ENCODE data around the gene KCNG1.

Gene KCNG1

GRCh38 chr20:51036827-51037531 lies 14.1 kb upstream of the KCNG1 start:
- H3K27ac ChIP-seq (ENCODE audit: insufficient read depth, low read depth, low read length, poor library complexity, severe bottlenecking), result no peak overlapping the region
- no peaks in the 10 kb centered on the region for H3K9me3 ChIP-seq (ENCODE audit: control insufficient read depth, low read length)
- no peak overlapping the region for H3K4me3 ChIP-seq (ENCODE audit: insufficient read depth, low read depth, low read length)
- 93 to 94% methylated on average over 7 of the region's 7 CpGs for WGBS, 2 experiments
- H3K27me3 ChIP-seq (ENCODE audit: control insufficient read depth, insufficient read depth, low read length, poor library complexity, severe bottlenecking), result no peaks in the 10 kb centered on the region
- no peaks in the 10 kb centered on the region for H3K36me3 ChIP-seq (ENCODE audit: control insufficient read depth, insufficient read depth, low read length)
- peaks cover 4% of the 10 kb centered on the region for H3K4me1 ChIP-seq (ENCODE audit: control insufficient read depth, insufficient read depth, low read length)

- WGBS, 2 experiments, result 90 to 91% methylated on average over 4 of the region's 4 CpGs
- Histone ChIP-seq H3K27me3 (ENCODE audit: control insufficient read depth, insufficient read depth, low read length, poor library complexity, severe bottlenecking) (no peaks in the 10 kb centered on the region), H3K4me3 (ENCODE audit: insufficient read depth, low read depth, low read length) (no peak overlapping the region), H3K27ac (ENCODE audit: insufficient read depth, low read depth, low read length, poor library complexity, severe bottlenecking) (no peak overlapping the region), H3K4me1 (ENCODE audit: control insufficient read depth, insufficient read depth, low read length) (peaks cover 4% of the 10 kb centered on the region), H3K9me3 (ENCODE audit: control insufficient read depth, low read length) (no peaks in the 10 kb centered on the region), H3K36me3 (ENCODE audit: control insufficient read depth, insufficient read depth, low read length) (no peaks in the 10 kb centered on the region)
Observed at GRCh38 chr20:51036226-51036625, 13.3 kb upstream of the KCNG1 start.

- H3K4me3 ChIP-seq (ENCODE audit: insufficient read depth, low read depth, low read length), result no peak overlapping the region
- no peaks in the 10 kb centered on the region for H3K36me3 ChIP-seq (ENCODE audit: control insufficient read depth, insufficient read depth, low read length)
- H3K27me3 ChIP-seq (ENCODE audit: control insufficient read depth, insufficient read depth, low read length, poor library complexity, severe bottlenecking), result no peaks in the 10 kb centered on the region
- H3K4me1 ChIP-seq (ENCODE audit: control insufficient read depth, insufficient read depth, low read length), result peaks cover 4% of the 10 kb centered on the region
- WGBS, 2 experiments, result 81 to 85% methylated on average over 9 of the region's 9 CpGs
- H3K27ac ChIP-seq (ENCODE audit: insufficient read depth, low read depth, low read length, poor library complexity, severe bottlenecking), result no peak overlapping the region
- no peaks in the 10 kb centered on the region for H3K9me3 ChIP-seq (ENCODE audit: control insufficient read depth, low read length)
Observed at GRCh38 chr20:51034988-51035656, 12.2 kb upstream of the KCNG1 start.

- Histone ChIP-seq H3K27me3 (ENCODE audit: control insufficient read depth, insufficient read depth, low read length, poor library complexity, severe bottlenecking) (peaks cover 3% of the 10 kb centered on the region), H3K4me3 (ENCODE audit: insufficient read depth, low read depth, low read length) (no peak overlapping the region), H3K4me1 (ENCODE audit: control insufficient read depth, insufficient read depth, low read length) (peaks cover 4% of the 10 kb centered on the region), H3K27ac (ENCODE audit: insufficient read depth, low read depth, low read length, poor library complexity, severe bottlenecking) (no peak overlapping the region), H3K9me3 (ENCODE audit: control insufficient read depth, low read length) (no peaks in the 10 kb centered on the region), H3K36me3 (ENCODE audit: control insufficient read depth, insufficient read depth, low read length) (no peaks in the 10 kb centered on the region)
- 85 to 90% methylated on average over 2 of the region's 2 CpGs for WGBS, 2 experiments
Observed at GRCh38 chr20:51034476-51034875, 11.6 kb upstream of the KCNG1 start.

- WGBS, 2 experiments, result 85 to 86% methylated on average over 17 of the region's 17 CpGs
- no peaks in the 10 kb centered on the region for H3K36me3 ChIP-seq (ENCODE audit: control insufficient read depth, insufficient read depth, low read length)
- no peak overlapping the region for H3K4me3 ChIP-seq (ENCODE audit: insufficient read depth, low read depth, low read length)
- H3K4me1 ChIP-seq (ENCODE audit: control insufficient read depth, insufficient read depth, low read length), result peaks cover 3% of the 10 kb centered on the region
- H3K27me3 ChIP-seq (ENCODE audit: control insufficient read depth, insufficient read depth, low read length, poor library complexity, severe bottlenecking), result peaks cover 8% of the 10 kb centered on the region
- no peaks in the 10 kb centered on the region for H3K9me3 ChIP-seq (ENCODE audit: control insufficient read depth, low read length)
- H3K27ac ChIP-seq (ENCODE audit: insufficient read depth, low read depth, low read length, poor library complexity, severe bottlenecking), result no peak overlapping the region
Observed at GRCh38 chr20:51029963-51030920, 7.3 kb upstream of the KCNG1 start.

- WGBS, 2 experiments, result 92 to 93% methylated on average over 1 of the region's 1 CpG
- Histone ChIP-seq H3K4me1 (ENCODE audit: control insufficient read depth, insufficient read depth, low read length) (no peaks in the 10 kb centered on the region), H3K27me3 (ENCODE audit: control insufficient read depth, insufficient read depth, low read length, poor library complexity, severe bottlenecking) (peaks cover 11% of the 10 kb centered on the region), H3K4me3 (ENCODE audit: insufficient read depth, low read depth, low read length) (no peak overlapping the region), H3K36me3 (ENCODE audit: control insufficient read depth, insufficient read depth, low read length) (no peaks in the 10 kb centered on the region), H3K27ac (ENCODE audit: insufficient read depth, low read depth, low read length, poor library complexity, severe bottlenecking) (no peak overlapping the region), H3K9me3 (ENCODE audit: control insufficient read depth, low read length) (no peaks in the 10 kb centered on the region)
Observed at GRCh38 chr20:51029556-51029955, 6.6 kb upstream of the KCNG1 start.

- H3K4me3 ChIP-seq (ENCODE audit: insufficient read depth, low read depth, low read length), result no peak overlapping the region
- peaks cover 19% of the 10 kb centered on the region for H3K27me3 ChIP-seq (ENCODE audit: control insufficient read depth, insufficient read depth, low read length, poor library complexity, severe bottlenecking)
- no peaks in the 10 kb centered on the region for H3K36me3 ChIP-seq (ENCODE audit: control insufficient read depth, insufficient read depth, low read length)
- no peaks in the 10 kb centered on the region for H3K9me3 ChIP-seq (ENCODE audit: control insufficient read depth, low read length)
- H3K4me1 ChIP-seq (ENCODE audit: control insufficient read depth, insufficient read depth, low read length), result no peaks in the 10 kb centered on the region
- no peak overlapping the region for H3K27ac ChIP-seq (ENCODE audit: insufficient read depth, low read depth, low read length, poor library complexity, severe bottlenecking)
- WGBS, 2 experiments, result 72 to 76% methylated on average over 10 of the region's 10 CpGs
Observed at GRCh38 chr20:51028616-51029212, 5.8 kb upstream of the KCNG1 start.

GRCh38 chr20:51027035-51027795 lies 4.3 kb upstream of the KCNG1 start:
- Histone ChIP-seq H3K4me1 (ENCODE audit: control insufficient read depth, insufficient read depth, low read length) (no peaks in the 10 kb centered on the region), H3K27me3 (ENCODE audit: control insufficient read depth, insufficient read depth, low read length, poor library complexity, severe bottlenecking) (peaks cover 34% of the 10 kb centered on the region), H3K36me3 (ENCODE audit: control insufficient read depth, insufficient read depth, low read length) (no peaks in the 10 kb centered on the region), H3K27ac (ENCODE audit: insufficient read depth, low read depth, low read length, poor library complexity, severe bottlenecking) (no peak overlapping the region), H3K9me3 (ENCODE audit: control insufficient read depth, low read length) (no peaks in the 10 kb centered on the region), H3K4me3 (ENCODE audit: insufficient read depth, low read depth, low read length) (no peak overlapping the region)
- WGBS, 2 experiments, result 87 to 95% methylated on average over 5 of the region's 5 CpGs

- Histone ChIP-seq H3K9me3 (ENCODE audit: control insufficient read depth, low read length) (no peaks in the 10 kb centered on the region), H3K36me3 (ENCODE audit: control insufficient read depth, insufficient read depth, low read length) (no peaks in the 10 kb centered on the region), H3K27me3 (ENCODE audit: control insufficient read depth, insufficient read depth, low read length, poor library complexity, severe bottlenecking) (peaks cover 43% of the 10 kb centered on the region), H3K4me3 (ENCODE audit: insufficient read depth, low read depth, low read length) (no peak overlapping the region), H3K27ac (ENCODE audit: insufficient read depth, low read depth, low read length, poor library complexity, severe bottlenecking) (no peak overlapping the region), H3K4me1 (ENCODE audit: control insufficient read depth, insufficient read depth, low read length) (peaks cover 3% of the 10 kb centered on the region)
- 88 to 89% methylated on average over 4 of the region's 4 CpGs for WGBS, 2 experiments
Observed at GRCh38 chr20:51026269-51026668, 3.4 kb upstream of the KCNG1 start.
